ENCODE results near the gene ZNF277.

GRCh38 chr7:112159351-112159750 is 47.1 kb upstream of the ZNF277 start:
- TF ChIP-seq CTCF (IDR thresholded peaks at IDR 0.05) (no peak), POLR2A (IDR thresholded peaks at IDR 0.05) (no peak)
